GM18909 (cell line): Measurements from ENCODE around the gene HSD3B2.

Experiments used
- ATAC-seq: cut with Tn5 transposase; IDR thresholded peaks from one replicate; pipeline ENCODE4 v1.9.1; 2021; ENCODE audit warnings: mild to moderate bottlenecking; ENCODE audit not compliant: unreplicated experiment, poor library complexity

HSD3B2 gene

DNA sequence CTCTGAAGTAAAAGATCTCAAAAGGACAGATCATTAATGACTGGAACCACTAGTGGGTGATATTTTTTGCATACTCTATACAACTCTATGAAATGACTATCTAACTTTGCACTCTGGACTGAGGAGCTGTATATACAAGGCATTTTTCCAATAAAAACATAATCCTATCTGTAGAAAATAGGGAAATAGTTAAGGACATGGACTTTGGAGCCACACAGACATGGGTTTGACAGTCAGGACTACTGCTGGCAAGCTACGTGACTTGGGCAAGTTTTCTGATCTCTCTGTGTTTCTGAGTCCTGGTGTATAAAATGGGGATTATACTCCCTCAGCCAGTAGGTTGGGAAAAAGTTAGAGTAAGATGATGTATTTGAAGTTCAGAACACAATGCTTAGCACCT lies 20.9 kb upstream of the HSD3B2 start:
- no peak for ATAC-seq

DNA sequence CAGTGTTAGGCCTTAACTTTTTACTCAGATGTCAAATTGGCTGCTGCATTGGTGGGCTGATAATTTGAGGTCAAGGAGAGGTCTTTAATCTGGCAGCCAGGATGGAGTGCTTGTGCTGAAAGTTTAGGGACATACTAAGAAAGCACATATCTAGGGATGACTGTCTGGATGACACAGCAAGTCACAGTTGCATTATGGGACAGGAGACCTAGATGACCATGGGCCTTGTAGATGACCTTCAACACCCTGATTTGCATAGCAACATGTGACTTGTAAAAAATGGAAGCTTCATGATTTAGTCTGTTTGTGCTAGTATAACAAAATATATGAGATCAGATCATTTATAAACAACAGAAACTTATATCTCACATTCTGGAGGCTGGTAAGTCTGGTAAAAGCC lies 18.0 kb upstream of the HSD3B2 start:
- ATAC-seq, result no peak

DNA sequence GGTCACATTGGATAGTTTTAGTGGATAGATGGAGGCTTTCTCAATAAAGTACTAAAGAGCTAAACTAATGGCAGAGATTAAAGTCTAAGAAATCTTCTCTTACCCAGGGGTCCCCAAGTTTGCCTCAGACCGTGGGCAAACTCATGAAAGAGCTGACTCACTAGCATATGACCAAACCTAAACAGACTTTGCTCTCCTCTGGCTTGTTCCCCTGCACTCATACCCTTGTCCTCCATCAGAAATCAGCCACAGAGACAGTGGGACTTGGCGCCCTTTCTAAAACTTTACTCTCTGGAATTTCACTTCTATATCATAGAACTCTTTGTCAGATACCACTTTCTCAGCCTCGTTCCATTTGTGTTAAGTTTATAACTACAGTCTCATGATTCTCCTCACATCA lies 17.0 kb upstream of the HSD3B2 start:
- ATAC-seq, result no peak

DNA sequence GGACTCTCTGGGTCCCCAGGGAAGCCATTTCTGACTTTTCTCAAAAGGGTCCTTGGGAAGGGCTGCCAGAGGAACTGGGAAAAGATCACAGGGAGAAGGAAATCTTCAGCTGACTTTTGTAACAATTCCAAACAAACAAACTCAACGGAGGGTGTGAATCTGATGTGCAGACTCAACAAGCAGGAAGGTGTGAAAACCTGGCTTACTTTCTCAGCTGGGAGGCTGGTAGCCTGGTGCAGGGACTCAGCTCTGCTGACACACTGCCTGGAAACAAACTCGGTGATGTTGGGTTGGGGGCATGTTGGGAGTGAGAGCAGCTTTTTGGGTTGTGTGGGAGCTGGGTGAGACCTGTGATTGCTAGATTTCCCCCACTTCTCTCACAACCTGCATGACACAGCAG lies 10.2 kb upstream of the HSD3B2 start:
- ATAC-seq, result no peak

DNA sequence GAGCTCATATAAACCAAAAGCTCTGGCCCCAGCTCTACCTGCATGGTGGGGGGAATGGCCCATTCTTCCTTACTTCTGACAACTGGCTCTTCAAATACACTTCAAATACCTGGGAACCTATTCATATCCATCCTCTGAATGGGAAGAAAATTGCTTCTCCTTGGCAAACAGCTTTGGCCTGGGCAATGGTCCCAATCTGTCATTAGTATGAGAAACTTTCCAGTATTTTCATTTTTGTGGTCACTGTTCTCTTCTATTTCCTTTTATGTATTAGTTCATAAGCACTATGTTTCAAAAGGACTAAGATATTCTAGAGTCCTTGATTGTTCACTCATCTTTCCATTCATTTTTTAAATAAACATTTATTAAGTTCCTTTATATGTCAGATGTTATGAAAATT lies 5.2 kb upstream of the HSD3B2 start:
- ATAC-seq, result no peak

DNA sequence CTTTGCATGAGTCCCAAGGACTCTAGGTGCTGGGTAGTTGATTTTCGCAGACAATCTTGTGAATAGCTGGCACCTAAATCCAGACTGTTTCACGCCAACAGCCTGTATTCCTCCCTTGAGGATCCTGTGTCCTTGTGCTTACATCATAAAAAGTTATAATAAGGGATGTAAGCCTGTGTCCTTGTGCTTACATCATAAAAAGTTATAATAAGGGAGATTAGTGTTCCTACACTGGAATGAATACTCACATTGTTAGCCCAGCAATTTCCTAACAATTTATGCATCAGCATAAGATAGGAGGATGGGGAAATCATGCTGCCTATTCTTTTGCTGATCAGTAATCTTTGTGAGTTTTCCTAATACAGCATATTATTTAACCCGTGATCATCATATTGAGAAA lies 4.0 kb upstream of the HSD3B2 start:
- no peak for ATAC-seq

DNA sequence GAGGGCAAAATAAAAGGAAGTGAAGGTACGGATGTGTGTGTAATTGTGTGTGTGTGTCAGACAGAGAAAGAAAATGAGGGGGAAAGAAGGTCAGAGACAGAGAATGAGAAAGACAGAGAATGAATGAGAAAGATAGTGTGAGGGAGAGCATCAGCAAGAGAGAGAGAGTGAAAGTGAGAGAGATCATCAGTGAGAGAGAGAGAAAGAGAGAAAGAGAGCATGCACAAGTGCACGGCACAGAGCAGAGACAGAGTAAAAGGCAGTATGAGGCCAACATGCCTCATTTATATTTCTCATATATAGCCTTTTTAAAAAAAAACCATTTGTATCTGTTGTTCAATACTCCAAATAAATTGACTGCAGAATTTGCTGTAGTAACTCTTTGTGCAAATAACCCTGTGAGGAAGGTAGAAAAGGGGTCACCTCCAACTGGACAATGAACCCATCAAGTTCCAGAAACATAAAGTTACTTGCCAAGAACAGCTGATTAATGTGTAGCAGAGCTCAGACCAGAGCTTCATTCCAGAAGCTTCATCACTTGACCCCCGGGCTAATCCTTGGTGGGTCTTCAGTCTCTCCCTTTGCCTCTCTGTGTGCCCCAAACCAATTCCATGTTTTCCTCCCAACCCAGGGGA lies 1.2 kb downstream of the HSD3B2 start:
- no peak for ATAC-seq

DNA sequence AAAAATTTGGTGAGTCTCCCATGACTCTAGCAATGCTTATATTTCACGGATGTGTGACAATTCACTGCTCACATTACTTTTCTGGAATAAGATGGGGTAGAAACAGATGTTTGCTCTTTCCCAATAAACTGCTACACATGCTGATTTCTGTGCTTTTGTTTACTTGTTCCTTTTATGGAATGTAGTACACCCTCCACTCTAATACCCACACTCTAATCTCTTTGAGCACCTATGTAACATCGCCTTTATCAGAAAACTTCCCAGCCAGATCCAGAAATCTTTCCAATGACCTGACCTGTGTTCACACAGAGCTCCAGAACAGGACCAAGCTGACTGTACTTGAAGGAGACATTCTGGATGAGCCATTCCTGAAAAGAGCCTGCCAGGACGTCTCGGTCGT lies 4.2 kb downstream of the HSD3B2 start:
- no peak for ATAC-seq

DNA sequence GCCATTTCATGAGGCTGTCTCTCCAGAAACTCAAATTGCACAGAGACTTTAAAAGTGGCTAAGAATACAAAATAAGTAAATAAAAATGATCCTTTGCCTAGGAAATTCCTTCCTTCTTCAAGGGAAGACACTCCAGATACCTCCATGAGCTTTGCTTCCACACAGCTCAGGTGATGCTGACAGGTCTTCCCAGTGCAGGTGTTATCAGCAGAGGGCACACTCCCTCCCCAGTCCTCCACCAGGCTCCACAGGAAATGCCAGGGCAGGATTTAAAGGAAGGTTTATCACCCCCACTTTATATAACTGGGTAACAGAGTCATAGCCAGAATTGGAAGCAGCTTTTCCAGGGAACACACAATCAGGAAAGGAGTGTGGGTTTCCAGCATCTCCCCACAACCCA lies 5.7 kb downstream of the HSD3B2 start:
- ATAC-seq, result no peak

DNA sequence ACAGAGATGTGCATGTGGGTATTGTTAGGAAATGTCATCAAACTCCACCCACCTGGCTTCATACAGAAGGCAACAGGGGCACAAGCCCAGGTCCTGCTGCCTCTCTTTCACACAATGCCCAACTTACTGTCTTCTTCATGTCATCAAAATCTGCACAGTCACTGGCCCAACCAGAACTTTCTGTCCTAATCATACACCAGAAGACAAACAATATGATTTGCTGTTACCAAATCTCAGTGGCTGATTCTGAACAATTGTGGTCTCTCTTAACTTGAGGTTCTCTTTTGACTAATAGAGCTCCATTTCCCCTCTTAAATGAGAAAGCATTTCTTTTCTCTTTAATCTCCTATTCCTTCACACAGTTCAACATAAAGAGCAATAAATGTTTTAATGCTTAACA lies 7.7 kb downstream of the HSD3B2 start:
- ATAC-seq, result no peak

DNA sequence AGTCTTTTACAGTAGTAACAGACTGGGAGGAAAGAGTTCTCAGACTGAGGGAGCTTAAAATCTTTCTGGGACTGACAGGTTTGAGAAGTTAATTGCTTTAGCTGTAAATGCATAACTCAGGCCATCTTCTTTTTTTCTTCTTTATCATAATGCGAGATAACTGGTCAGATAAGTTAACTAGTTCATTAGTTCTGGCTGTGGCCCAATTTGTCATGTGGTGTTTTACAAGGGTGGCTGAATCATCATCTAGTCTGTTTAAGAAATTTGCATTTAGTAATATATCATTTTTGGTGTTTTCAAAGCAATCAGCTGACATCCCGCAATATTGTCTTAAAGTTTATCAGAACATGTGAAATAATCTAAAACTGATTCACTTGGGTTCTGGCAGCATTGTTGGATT lies 14.0 kb downstream of the HSD3B2 start:
- no peak for ATAC-seq

DNA sequence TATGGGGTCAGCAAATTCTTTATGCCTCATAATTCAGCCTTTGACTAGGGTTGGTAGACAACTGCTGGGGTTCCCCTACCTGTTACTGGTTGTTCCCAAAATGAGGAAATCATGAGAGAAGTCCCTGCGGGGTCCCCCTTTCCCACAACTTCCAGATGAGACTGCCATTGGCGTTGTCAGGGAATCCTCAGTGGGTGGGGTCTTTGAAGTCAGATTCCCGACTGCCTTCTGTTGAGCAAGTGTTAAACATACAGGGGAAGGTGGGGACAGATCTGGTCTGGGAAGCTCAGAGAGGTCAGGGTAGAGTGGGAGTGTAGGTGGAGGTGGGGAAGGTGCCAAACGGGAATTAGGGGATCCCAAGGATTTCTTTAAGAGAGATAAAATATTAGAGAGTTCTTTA lies 14.7 kb downstream of the HSD3B2 start:
- ATAC-seq, result no peak

DNA sequence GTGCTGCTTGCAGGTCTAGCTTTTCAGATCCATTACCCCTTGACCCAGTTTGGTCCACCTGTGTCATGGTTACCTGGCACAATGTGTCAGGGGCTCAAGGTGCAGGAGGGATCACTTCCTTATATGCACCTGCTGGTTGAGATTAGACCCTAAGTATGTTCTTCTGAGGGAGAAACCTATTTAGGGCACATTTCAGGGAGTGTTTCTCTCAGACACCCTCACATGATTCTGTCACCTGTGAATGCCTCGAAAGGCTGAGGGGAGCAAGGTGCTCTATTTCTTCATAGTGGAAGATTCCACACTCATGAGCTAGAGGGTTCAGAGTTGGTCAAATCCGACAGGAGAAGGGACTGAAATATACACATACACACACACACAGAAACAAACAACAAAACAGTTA lies 15.5 kb downstream of the HSD3B2 start:
- no peak for ATAC-seq

DNA sequence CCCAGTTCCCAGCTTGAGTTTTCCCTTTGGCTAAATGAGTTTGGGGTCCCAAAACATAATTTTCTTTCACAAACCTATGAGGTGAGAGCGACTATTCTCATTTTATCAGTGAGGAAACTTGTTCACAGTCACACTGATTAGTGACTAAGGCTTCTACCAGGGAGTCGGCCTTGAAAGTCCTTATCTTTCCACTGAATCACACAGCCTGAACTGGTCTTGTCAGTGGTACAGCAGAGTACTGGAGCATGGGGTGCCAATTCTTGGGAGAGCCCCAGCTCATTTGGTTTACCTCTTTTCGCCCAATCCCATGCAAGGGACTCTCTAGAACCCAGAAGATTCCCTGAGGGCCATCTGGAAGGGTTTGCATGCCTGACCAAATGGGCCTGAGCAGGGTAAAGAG lies 16.9 kb downstream of the HSD3B2 start:
- ATAC-seq, result no peak

DNA sequence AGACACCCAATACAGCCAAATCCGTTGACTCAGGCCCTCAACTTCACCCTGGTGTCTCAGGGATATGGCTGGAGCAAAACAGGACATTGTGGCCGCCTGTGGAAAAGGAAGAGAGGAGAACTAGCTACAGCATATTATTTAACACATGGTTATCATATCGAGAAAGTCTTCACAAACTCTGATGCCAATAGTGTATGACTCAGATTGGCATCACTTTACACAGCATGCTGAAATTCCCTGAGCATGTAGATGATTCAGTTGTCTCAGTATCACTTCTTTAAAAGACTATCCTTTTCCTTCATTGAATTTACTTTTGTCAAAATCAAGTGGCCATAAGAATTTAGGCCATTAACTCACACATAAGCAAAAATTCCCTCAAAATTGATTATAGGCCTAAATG lies 20.1 kb downstream of the HSD3B2 start:
- ATAC-seq, result no peak

DNA sequence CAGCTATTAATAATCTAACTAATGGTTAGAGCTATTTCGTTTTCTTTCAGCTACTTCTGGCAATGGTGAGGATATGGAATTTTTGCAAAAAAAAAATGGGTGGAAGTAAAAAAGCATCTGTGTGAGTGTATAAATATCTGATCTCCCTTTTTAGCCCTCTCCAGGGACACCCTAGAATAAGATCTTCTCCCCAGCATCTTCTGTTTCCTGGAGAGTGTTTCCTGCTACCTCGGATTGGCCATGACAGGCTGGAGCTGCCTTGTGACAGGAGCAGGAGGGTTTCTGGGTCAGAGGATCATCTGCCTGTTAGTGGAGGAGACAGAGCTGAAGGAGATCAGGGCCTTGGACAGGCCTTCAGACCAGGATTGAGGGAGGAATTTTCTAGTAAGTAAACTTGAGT lies 23.8 kb downstream of the HSD3B2 start:
- ATAC-seq, result no peak

DNA sequence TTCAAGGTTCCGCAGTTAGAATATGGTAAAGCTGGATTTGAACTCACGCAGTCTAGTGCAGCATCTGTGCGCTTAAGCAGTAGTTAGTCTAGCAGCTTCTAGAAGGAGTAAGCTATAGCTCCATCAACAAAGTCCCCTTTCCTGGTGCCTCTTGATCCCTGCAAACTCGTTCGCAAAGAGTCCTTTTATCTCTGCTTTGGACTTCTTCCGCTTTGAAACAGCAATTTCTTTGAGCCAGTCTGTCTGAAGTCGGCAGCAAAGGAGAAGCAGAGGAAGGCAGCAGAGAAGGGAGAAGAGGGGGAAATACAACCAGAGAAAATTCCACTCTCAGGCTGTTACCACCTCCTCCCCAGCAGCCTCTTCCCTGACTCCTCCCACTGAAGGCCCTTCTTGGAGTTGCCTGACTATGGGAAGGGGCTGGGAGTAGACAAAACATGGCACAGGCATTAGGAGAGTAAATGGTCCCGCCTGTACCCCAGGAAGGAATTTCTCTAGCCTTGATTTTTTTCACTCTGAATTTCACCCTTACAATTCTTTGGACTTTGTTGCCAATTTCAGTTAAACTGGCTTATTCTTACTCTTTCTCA lies 25.9 kb downstream of the HSD3B2 start:
- no peak for ATAC-seq

DNA sequence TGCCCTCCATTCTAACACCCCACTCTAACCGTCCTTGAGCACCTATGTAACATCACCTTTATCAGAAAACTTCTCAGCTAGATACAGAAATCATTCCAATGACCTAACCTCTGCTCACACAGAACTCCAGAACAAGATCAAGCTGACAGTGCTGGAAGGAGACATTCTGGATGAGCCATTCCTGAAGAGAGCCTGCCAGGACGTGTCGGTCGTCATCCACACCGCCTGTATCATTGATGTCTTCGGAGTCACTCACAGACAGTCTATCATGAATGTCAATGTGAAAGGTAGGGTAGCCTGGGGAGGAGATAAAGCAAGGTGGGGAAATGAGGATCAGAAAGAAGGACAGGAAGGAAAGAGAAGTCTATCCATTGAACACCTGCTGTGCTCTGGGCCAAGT lies 27.8 kb downstream of the HSD3B2 start:
- ATAC-seq, result no peak

DNA sequence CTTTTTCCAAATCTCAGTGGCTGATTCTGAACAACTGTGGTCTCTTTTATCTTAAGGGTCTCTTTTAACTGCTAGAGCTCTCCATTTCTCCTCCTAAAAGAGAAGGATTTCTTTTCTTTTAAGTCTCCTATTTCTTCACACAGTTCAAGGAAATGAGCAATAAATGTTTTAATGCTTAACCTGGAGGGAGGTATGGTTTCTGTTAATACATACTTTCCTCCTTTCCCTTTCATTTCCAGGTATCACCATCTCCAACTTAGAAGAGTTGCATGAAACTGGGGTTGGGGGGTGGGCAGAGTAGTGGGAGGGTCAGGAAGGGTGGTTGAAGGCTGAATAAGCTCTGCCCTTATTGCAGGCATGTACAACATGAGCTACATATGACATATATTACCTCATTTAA lies 31.4 kb downstream of the HSD3B2 start:
- no peak for ATAC-seq

DNA sequence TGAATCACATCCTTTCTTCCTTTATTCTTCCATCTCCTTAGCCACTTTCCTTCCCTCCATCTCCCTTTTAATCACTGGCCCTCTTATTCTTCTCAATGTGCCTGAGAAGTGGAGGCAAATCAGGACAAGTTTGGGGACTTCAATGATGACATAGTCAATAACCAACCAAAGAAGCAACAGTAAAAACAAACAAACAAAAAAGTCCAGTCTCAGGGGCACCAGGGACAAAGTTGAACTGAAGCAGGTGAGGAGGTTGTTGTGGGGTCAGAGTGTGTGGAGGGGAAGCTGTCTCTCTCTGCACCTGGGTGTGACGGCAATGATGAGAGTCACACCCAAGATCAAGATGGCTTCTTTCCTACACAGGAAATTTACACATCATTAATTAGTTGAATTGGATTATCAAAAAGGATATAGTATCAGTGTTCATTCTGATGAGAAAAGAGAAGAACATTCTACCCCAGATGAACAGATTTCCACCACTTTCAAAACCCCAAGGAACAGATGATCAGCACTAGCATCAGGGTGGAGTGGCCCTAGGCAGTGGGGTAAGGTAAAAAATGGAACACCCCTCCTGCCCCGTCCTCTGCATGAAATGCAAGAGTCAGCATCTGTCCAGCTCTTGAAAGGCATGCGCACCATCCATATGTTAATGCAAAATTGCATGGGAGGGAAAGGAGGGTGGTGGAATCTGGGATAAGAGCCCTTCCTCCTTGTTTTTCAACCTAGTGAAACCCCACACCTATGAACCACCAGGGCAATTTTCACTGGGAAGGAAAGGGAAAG lies 32.6 kb downstream of the HSD3B2 start:
- no peak for ATAC-seq

DNA sequence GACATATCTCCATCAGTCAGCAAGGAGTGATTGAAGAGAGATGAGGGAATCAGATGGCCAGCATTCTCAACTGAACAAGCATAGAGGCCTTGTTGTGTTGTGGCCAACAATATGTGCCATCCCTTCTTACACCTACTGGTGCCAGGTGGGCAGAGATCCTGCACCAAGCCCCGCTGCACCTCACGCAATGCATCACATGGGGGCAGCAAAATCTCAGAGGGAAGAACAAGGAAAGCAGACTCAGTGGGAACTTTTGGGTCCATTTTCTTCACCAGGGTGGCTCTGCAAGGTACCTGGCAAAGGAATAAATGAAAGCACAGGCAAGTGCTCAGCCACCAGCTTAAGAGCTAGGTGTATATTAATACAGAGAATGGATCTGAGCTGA lies 33.2 kb downstream of the HSD3B2 start:
- no peak for ATAC-seq

DNA sequence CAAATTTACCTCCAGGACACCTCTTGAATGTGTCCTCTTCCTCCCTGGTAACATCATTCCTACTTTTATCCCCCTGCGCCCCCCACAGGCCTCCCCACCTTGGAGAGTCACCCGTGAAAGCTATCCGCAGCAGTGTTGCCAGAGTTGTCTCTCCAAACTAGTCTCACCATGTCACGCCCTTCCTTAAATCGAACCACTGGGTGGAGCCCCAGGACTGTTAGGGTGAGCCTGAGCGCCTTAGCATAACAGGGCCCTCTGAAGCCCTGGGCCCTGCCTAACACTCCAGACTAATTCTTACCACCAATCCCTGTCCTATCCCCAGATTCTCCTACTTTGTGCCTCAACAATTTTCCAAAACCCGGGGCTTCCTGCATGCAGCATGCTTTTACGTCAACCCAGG lies 35.0 kb downstream of the HSD3B2 start:
- no peak for ATAC-seq
